HG03159 (cell line): ENCODE results near the gene CC2D1A.
"Not testable (repeated sequence)": the region's sequence is repeated elsewhere in the genome, so short reads cannot be mapped to it uniquely, and the experiment has no call there.

Experiments used
- ATAC-seq: cut with Tn5 transposase; IDR thresholded peaks from one replicate; pipeline ENCODE4 v1.9.1; 2021; ENCODE audit warnings: mild to moderate bottlenecking, moderate library complexity; ENCODE audit not compliant: unreplicated experiment

Gene CC2D1A

GRCh38 chr19:13906521-13906904, 512 bp downstream of the CC2D1A start:
- ATAC-seq: peak; percentile 24

GRCh38 chr19:13906910-13907309, 909 bp downstream of the CC2D1A start:
- ATAC-seq: no peak

- no peak for ATAC-seq
These were observed 2.7 kb downstream of the CC2D1A start for GRCh38 chr19:13908674-13909073.

GRCh38 chr19:13909430-13909829, 3.4 kb downstream of the CC2D1A start:
- ATAC-seq: no peak

GRCh38 chr19:13913352-13913751, 7.4 kb downstream of the CC2D1A start:
- no peak for ATAC-seq

GRCh38 chr19:13914777-13915176, 8.8 kb downstream of the CC2D1A start:
- no peak for ATAC-seq

- ATAC-seq: no peak
These were observed 11.9 kb downstream of the CC2D1A start for GRCh38 chr19:13917888-13918406.

- no peak for ATAC-seq
These were observed 12.9 kb downstream of the CC2D1A start for GRCh38 chr19:13918726-13919411.

- ATAC-seq: no peak
These were observed 14.5 kb downstream of the CC2D1A start for GRCh38 chr19:13920524-13920923.

GRCh38 chr19:13920940-13921747, 15.1 kb downstream of the CC2D1A start:
- ATAC-seq: no peak

- not testable (repeated sequence) for ATAC-seq
These were observed 16.1 kb downstream of the CC2D1A start for GRCh38 chr19:13922118-13922517.

GRCh38 chr19:13923194-13923987, 17.4 kb downstream of the CC2D1A start:
- ATAC-seq: no peak

GRCh38 chr19:13926010-13926409, 20.0 kb downstream of the CC2D1A start:
- ATAC-seq: no peak

GRCh38 chr19:13926715-13927114, 20.7 kb downstream of the CC2D1A start:
- no peak for ATAC-seq

GRCh38 chr19:13929340-13929739, 23.3 kb downstream of the CC2D1A start:
- ATAC-seq: no peak

- no peak for ATAC-seq
These were observed 24.0 kb downstream of the CC2D1A start for GRCh38 chr19:13929956-13930355.

- no peak for ATAC-seq
These were observed 24.4 kb downstream of the CC2D1A start for GRCh38 chr19:13930402-13930801.

- ATAC-seq: no peak
These were observed 25.6 kb downstream of the CC2D1A start for GRCh38 chr19:13931391-13932148.

- no peak for ATAC-seq
These were observed 26.2 kb downstream of the CC2D1A start for GRCh38 chr19:13932149-13932637.

- ATAC-seq: no peak
These were observed 27.0 kb downstream of the CC2D1A start for GRCh38 chr19:13932911-13933393.
